Liver (tissue), 9 donors: ENCODE measurements around the gene EDC3. TPM values are rescaled to one million over a fixed set of nuclear protein-coding genes. Genes with fewer than 3 reads are reported as not detected.

Experiments used
- DNase-seq: peaks from one replicate; pipeline ENCODE4 v3.0.0-alpha.2; 2017; ENCODE audit warnings: low spot score
- H3K27ac ChIP-seq, 2 donors: one replicate each; pipeline ENCODE4 v1.7.0; 2013; ENCODE audit warnings: inconsistent platforms in 2 of 2, low read length in 2 of 2, control low read depth in 1 of 2, low read depth in 1 of 2, mild to moderate bottlenecking in 1 of 2
- H3K27me3 ChIP-seq, 4 donors: one replicate each; pipeline versions ENCODE4 v1.6.1 to v1.7.0; 2013; ENCODE audit warnings: low read length in 3 of 4, inconsistent platforms in 1 of 4, mild to moderate bottlenecking in 1 of 4, moderate library complexity in 1 of 4; ENCODE audit not compliant: control insufficient read depth in 4 of 4, insufficient read depth in 4 of 4
- H3K36me3 ChIP-seq, 4 donors: one replicate each; pipeline versions ENCODE4 v1.6.1 to v1.7.0; 2013; ENCODE audit warnings: low read length in 3 of 4, mild to moderate bottlenecking in 3 of 4, low read depth in 1 of 4, moderate library complexity in 1 of 4; ENCODE audit not compliant: control insufficient read depth in 4 of 4, insufficient read depth in 3 of 4
- H3K4me1 ChIP-seq, 4 donors: one replicate each; pipeline versions ENCODE4 v1.6.1 to v1.7.0; 2013; ENCODE audit warnings: low read length in 3 of 4, mild to moderate bottlenecking in 3 of 4, moderate library complexity in 1 of 4; ENCODE audit not compliant: control insufficient read depth in 4 of 4, insufficient read depth in 4 of 4
- H3K4me3 ChIP-seq, 3 donors: one replicate each; pipeline versions ENCODE4 v1.6.1 to v1.7.0; 2013; ENCODE audit warnings: low read length in 3 of 3, control low read depth in 1 of 3, low read depth in 1 of 3, mild to moderate bottlenecking in 1 of 3
- H3K9ac ChIP-seq, 2 donors: one replicate each; pipeline ENCODE4 v1.7.0; 2013; ENCODE audit warnings: low read length in 2 of 2, mild to moderate bottlenecking in 2 of 2, moderate library complexity in 2 of 2, control low read depth in 1 of 2, low read depth in 1 of 2
- H3K9me3 ChIP-seq, 4 donors: one replicate each; pipeline versions ENCODE4 v1.6.1 to v1.7.0; 2013; ENCODE audit warnings: low read length in 3 of 4; ENCODE audit not compliant: control insufficient read depth in 4 of 4
- EGR1 ChIP-seq, 2 donors: IDR thresholded peaks; 2 replicates each; pipeline ENCODE4 v1.6.1; 2016 to 2018; ENCODE audit warnings: antibody characterized with exemption in 2 of 2, low read depth in 2 of 2
- FOXA1 ChIP-seq: IDR thresholded peaks from 2 replicates; pipeline ENCODE4 v1.6.1; 2016; ENCODE audit warnings: antibody characterized with exemption
- FOXA2 ChIP-seq: IDR thresholded peaks from 2 replicates; pipeline ENCODE4 v1.6.1; 2016; ENCODE audit warnings: antibody characterized with exemption
- GABPA ChIP-seq, 2 donors: IDR thresholded peaks in 1 of 2; conservative IDR thresholded peaks in 1 of 2; 2 replicates each; pipeline ENCODE4 v1.6.1; 2016; ENCODE audit warnings: antibody characterized with exemption in 2 of 2, mild to moderate bottlenecking in 1 of 2, moderate library complexity in 1 of 2
- HNF4A ChIP-seq, 2 donors: conservative IDR thresholded peaks; 2 replicates each; pipeline ENCODE4 v1.6.1; 2016; ENCODE audit warnings: antibody characterized with exemption in 2 of 2, mild to moderate bottlenecking in 2 of 2
- HNF4G ChIP-seq: IDR thresholded peaks from 2 replicates; pipeline ENCODE4 v1.6.1; 2016; ENCODE audit warnings: antibody characterized with exemption
- JUND ChIP-seq, 2 donors: IDR thresholded peaks; 2 replicates each; pipeline ENCODE4 v1.6.1; 2016; ENCODE audit warnings: antibody characterized with exemption in 2 of 2
- NR2F2 ChIP-seq: IDR thresholded peaks from 2 replicates; pipeline ENCODE4 v1.6.1; 2016; ENCODE audit warnings: antibody characterized with exemption
- RAD21 ChIP-seq, 2 donors: IDR thresholded peaks; 2 replicates each; pipeline ENCODE4 v1.6.1; 2016; ENCODE audit warnings: antibody characterized with exemption in 2 of 2, mild to moderate bottlenecking in 2 of 2
- RXRA ChIP-seq, 2 donors: IDR thresholded peaks; 2 replicates each; pipeline ENCODE4 v1.6.1; 2017 to 2018; ENCODE audit warnings: antibody characterized with exemption in 2 of 2, mild to moderate bottlenecking in 1 of 2
- SP1 ChIP-seq: IDR thresholded peaks from 2 replicates; pipeline ENCODE4 v1.6.1; 2018; ENCODE audit warnings: antibody characterized with exemption, mild to moderate bottlenecking
- TAF1 ChIP-seq: conservative IDR thresholded peaks from 2 replicates; pipeline ENCODE4 v1.6.1; 2016; ENCODE audit warnings: antibody characterized with exemption, mild to moderate bottlenecking
- YY1 ChIP-seq: IDR thresholded peaks from 2 replicates; pipeline ENCODE4 v1.6.1; 2016; ENCODE audit warnings: antibody characterized with exemption, mild to moderate bottlenecking
- whole genome bisulfite sequencing: extraction: QIAGEN DNeasy Blood & Tissue Kit; methylation state at CpG from one replicate; pipeline ENCODE4 v1.1.7; 2013; 5-methylcytosine and 5-hydroxymethylcytosine counted together
- polyA plus RNA-seq, 2 donors: library from polyadenylated mRNA; stranded (reverse) in 1 of 2; unstranded in 1 of 2; fragments of 200-250 nt in 1 of 2; fragments of >200 nt in 1 of 2; fragmentation: Nextera tagmentation in 1 of 2; extraction: Ambion mirVana in 1 of 2; gene quantifications; one replicate each; pipeline versions ENCODE4 v1.2.1 to v1.2.3, GENCODE V29; 2013 to 2015
- total RNA-seq, 2 donors: library from RNA; depleted of rRNA; stranded (reverse); fragments of >200 nt; gene quantifications; one replicate each; pipeline ENCODE4 v1.2.3, GENCODE V29; 2014
- TF ChIP-seq, protein P1 (sequence below): IDR thresholded peaks from 2 replicates; pipeline ENCODE4 v1.6.1; 2016; ENCODE audit warnings: antibody characterized with exemption, mild to moderate bottlenecking
- TF ChIP-seq, protein P2 (sequence below): IDR thresholded peaks from 2 replicates; pipeline ENCODE4 v1.6.1; 2016; ENCODE audit warnings: antibody characterized with exemption
- TF ChIP-seq, protein P3 (sequence below): fragments of 150-350 bp; IDR thresholded peaks from 2 replicates; pipeline ENCODE4 v1.5.1; 2017; ENCODE audit warnings: improper control_type of control experiment, low read depth, low read length; ENCODE audit not compliant: missing input control
- TF ChIP-seq, protein P4 (sequence below): IDR thresholded peaks from 2 replicates; pipeline ENCODE4 v1.6.1; 2016; ENCODE audit warnings: antibody characterized with exemption
- donor health status: healthy.
- donor health status: healthy.
- donor health status: healthy.
- donor health status: healthy.
- donor health status: healthy.

EDC3 gene
- total and polyA plus RNA-seq, 4 donors, result 5.8 to 9.5 (median 7.4) TPM

DNA sequence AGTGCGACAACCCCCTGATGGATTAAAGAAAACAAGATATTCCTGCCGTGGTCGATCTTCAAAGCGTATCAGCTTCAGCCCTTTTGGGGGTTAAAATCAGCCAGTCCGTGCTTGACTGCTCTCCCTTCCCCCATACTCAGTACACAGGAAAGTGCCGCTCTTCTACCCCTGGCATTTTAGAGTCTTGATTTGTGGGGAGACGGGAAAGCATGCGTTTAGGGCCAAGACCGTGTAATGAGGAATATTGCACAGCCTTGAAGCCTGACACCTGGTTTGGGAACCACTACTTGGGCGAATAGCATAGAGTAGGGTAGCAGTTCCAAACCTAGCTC, 540 bp upstream of the EDC3 start (continued):
- no peak for TF ChIP-seq FOXA2
- no peak for TF ChIP-seq JUND (IDR thresholded peaks at IDR 0.05)
- TF ChIP-seq, protein P1, sequence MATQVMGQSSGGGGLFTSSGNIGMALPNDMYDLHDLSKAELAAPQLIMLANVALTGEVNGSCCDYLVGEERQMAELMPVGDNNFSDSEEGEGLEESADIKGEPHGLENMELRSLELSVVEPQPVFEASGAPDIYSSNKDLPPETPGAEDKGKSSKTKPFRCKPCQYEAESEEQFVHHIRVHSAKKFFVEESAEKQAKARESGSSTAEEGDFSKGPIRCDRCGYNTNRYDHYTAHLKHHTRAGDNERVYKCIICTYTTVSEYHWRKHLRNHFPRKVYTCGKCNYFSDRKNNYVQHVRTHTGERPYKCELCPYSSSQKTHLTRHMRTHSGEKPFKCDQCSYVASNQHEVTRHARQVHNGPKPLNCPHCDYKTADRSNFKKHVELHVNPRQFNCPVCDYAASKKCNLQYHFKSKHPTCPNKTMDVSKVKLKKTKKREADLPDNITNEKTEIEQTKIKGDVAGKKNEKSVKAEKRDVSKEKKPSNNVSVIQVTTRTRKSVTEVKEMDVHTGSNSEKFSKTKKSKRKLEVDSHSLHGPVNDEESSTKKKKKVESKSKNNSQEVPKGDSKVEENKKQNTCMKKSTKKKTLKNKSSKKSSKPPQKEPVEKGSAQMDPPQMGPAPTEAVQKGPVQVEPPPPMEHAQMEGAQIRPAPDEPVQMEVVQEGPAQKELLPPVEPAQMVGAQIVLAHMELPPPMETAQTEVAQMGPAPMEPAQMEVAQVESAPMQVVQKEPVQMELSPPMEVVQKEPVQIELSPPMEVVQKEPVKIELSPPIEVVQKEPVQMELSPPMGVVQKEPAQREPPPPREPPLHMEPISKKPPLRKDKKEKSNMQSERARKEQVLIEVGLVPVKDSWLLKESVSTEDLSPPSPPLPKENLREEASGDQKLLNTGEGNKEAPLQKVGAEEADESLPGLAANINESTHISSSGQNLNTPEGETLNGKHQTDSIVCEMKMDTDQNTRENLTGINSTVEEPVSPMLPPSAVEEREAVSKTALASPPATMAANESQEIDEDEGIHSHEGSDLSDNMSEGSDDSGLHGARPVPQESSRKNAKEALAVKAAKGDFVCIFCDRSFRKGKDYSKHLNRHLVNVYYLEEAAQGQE, result no peak
- TF ChIP-seq FOXA1, result no peak
- no peak for TF ChIP-seq RAD21 (IDR thresholded peaks at IDR 0.05)
- TF ChIP-seq RXRA (IDR thresholded peaks at IDR 0.05), result no peak

DNA sequence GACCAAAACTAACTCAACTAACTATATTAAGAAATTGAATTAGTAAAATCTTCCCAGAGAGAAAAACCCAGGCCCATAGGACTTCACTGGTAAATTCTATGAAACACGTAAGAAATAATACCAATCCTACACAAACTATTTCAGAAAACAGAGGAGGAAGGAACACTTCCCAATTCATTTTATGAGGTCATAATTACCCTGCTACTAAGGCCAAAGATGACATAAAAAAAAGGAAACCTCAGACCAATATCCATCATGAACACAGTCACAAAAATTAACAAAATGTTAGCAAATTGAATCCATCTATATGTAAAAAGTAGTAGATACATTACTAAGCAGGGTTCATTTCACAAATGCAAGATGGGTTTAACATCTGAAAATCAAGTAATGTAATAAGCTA, 3.5 kb downstream of the EDC3 start:
- Histone ChIP-seq H3K4me1 (peaks cover 3 to 21% (median 17%) of the 10 kb centered on the region in 4 donors), H3K9ac (no peak overlapping the region), H3K4me3 (no peak overlapping the region), H3K27ac (no peak overlapping the region), H3K36me3 (no peaks in the 10 kb centered on the region), H3K27me3 (no peaks in the 10 kb centered on the region), H3K9me3 (no peaks in the 10 kb centered on the region)
- 92% methylated on average over 1 of the region's 1 CpG for WGBS
- TF ChIP-seq EGR1 (IDR thresholded peaks at IDR 0.05; ENCODE audit: low read depth in 2 of 2) (no peak), SP1 (no peak)
- TF ChIP-seq, protein P2, sequence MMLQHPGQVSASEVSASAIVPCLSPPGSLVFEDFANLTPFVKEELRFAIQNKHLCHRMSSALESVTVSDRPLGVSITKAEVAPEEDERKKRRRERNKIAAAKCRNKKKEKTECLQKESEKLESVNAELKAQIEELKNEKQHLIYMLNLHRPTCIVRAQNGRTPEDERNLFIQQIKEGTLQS, result no peak
- DNase-seq, result no peak

DNA sequence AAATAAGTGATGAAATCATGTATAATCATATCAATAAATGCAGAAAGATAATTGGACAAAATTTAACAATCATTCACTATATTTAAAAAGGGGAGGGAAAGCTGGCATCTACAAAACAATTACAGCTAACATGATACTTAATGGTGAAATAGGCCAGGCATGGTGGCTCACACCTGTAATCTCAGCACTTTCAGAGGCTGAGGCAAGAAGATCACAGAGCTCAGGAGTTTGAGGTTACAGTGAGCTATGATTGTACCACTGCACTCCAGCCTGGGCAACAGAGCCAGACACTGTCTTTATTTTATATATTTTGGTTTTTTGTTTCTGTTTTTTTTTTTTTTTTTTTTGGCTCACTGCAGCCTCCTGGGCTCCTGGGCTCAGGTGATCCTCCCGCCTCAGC, 12.1 kb downstream of the EDC3 start:
- no peak overlapping the region for H3K4me3 ChIP-seq
- TF ChIP-seq, protein P3, sequence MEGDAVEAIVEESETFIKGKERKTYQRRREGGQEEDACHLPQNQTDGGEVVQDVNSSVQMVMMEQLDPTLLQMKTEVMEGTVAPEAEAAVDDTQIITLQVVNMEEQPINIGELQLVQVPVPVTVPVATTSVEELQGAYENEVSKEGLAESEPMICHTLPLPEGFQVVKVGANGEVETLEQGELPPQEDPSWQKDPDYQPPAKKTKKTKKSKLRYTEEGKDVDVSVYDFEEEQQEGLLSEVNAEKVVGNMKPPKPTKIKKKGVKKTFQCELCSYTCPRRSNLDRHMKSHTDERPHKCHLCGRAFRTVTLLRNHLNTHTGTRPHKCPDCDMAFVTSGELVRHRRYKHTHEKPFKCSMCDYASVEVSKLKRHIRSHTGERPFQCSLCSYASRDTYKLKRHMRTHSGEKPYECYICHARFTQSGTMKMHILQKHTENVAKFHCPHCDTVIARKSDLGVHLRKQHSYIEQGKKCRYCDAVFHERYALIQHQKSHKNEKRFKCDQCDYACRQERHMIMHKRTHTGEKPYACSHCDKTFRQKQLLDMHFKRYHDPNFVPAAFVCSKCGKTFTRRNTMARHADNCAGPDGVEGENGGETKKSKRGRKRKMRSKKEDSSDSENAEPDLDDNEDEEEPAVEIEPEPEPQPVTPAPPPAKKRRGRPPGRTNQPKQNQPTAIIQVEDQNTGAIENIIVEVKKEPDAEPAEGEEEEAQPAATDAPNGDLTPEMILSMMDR, result no peak
- TF ChIP-seq YY1, result no peak
- no peak for TF ChIP-seq JUND (IDR thresholded peaks at IDR 0.05)
- TF ChIP-seq TAF1, result no peak
- TF ChIP-seq, protein P1, result no peak
- TF ChIP-seq, protein P2, result no peak
- no peak for TF ChIP-seq HNF4G
- no peak for TF ChIP-seq SP1
- TF ChIP-seq, protein P4, sequence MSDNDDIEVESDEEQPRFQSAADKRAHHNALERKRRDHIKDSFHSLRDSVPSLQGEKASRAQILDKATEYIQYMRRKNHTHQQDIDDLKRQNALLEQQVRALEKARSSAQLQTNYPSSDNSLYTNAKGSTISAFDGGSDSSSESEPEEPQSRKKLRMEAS, result no peak
- no peak for TF ChIP-seq RXRA (IDR thresholded peaks at IDR 0.05)
- no peak for TF ChIP-seq NR2F2
- TF ChIP-seq HNF4A (conservative IDR thresholded peaks at IDR 0.05), result no peak
- no peak for TF ChIP-seq GABPA (IDR thresholded peaks at IDR 0.05 in 1 of 2, conservative IDR thresholded peaks at IDR 0.05 in 1 of 2)
- no peak for TF ChIP-seq FOXA1
- H3K27ac ChIP-seq, result no peak overlapping the region
- H3K9ac ChIP-seq, result no peak overlapping the region
- 100% methylated on average over 1 of the region's 1 CpG for WGBS
- peaks cover 0 to under 1% (median 0%) of the 10 kb centered on the region in 4 donors for H3K4me1 ChIP-seq
- H3K9me3 ChIP-seq, result peaks cover 0 to 2% (median 0%) of the 10 kb centered on the region in 4 donors
- peaks cover 0 to 5% (median 1%) of the 10 kb centered on the region in 4 donors for H3K36me3 ChIP-seq
- no peaks in the 10 kb centered on the region for H3K27me3 ChIP-seq
- DNase-seq, result no peak
